ENCODE data around the gene OIP5. TPM values are rescaled to one million over a fixed set of nuclear protein-coding genes. Genes with fewer than 3 reads are reported as not detected.
A peak's percentile ranks its signal among the peaks of the same experiment; 100 is the strongest.

The OIP5 gene
- total RNA-seq = 0.96 TPM
- 1 to 10 TPM in 3 of 4 donors, under 1 TPM in 1; 0.94 to 5.0 (median 2.7) TPM for polyA plus RNA-seq

- Mint-ChIP-seq H3K4me3 (peak within 1 kb of the TSS; percentile 92 to 100 (median 98)), H3K27ac (peak within 1 kb of the TSS; percentile 96 to 98 (median 97)), H3K4me1 (peaks cover 15 to 41% (median 27%) of the 10 kb centered on the region in 4 donors), H3K27me3 (no peaks in the 10 kb centered on the region), H3K9me3 (no peaks in the 10 kb centered on the region), H3K36me3 (no peaks in the 10 kb centered on the region)
- peak within 1 kb of the TSS; percentile 85 for H3K27ac ChIP-seq (ENCODE audit: insufficient read depth, low read length, poor library complexity, severe bottlenecking)
- no peaks in the 10 kb centered on the region for H3K36me3 ChIP-seq (ENCODE audit: control insufficient read depth, insufficient read depth, low read length)
- DNase-seq (peak; percentile 98 to 100 (median 98)), ATAC-seq (ENCODE audit: low read depth in 2 of 2) (peak; percentile 97)
- no peaks in the 10 kb centered on the region for H3K9me3 ChIP-seq (ENCODE audit: control insufficient read depth in 2 of 2, low read length in 2 of 2)
- H3K4me3 ChIP-seq (ENCODE audit: low read depth, low read length) = peak within 1 kb of the TSS; percentile 98
- H3K27me3 ChIP-seq (ENCODE audit: control insufficient read depth, insufficient read depth, low read length) = no peaks in the 10 kb centered on the region
- peaks cover 28% of the 10 kb centered on the region for H3K4me1 ChIP-seq (ENCODE audit: control insufficient read depth, insufficient read depth, low read length, poor library complexity, severe bottlenecking)
Measured at GRCh38 chr15:41332194-41333025, at the start of gene OIP5, which contains the start of gene NUSAP1. OIP5 (minus strand) TSS chr15:41332591; CDS start chr15:41332561, 30 bp downstream. NUSAP1 (plus strand) TSS chr15:41332881; CDS start chr15:41332958, 77 bp downstream.

GRCh38 chr15:41377978-41378377, 45.6 kb upstream of the OIP5 start:
- no peak for DNase-seq
- no peaks in the 10 kb centered on the region for H3K27me3 ChIP-seq (ENCODE audit: control insufficient read depth, insufficient read depth, low read length)
- H3K36me3 Mint-ChIP-seq = peaks cover 11% of the 10 kb centered on the region
- no peak for ATAC-seq (ENCODE audit: low read depth in 2 of 2)
- H3K4me3 ChIP-seq (ENCODE audit: low read depth, low read length) = no peak overlapping the region
- no peaks in the 10 kb centered on the region for H3K9me3 ChIP-seq (ENCODE audit: control insufficient read depth in 2 of 2, low read length in 2 of 2)
- H3K27ac ChIP-seq (ENCODE audit: insufficient read depth, low read length, poor library complexity, severe bottlenecking) = no peak overlapping the region
- peak overlapping the region in 1 of 3 donors; percentile 69 for H3K27ac Mint-ChIP-seq
- H3K4me1 ChIP-seq (ENCODE audit: control insufficient read depth, insufficient read depth, low read length, poor library complexity, severe bottlenecking) = no peaks in the 10 kb centered on the region
- H3K9me3 Mint-ChIP-seq = no peaks in the 10 kb centered on the region
- H3K27me3 Mint-ChIP-seq = no peaks in the 10 kb centered on the region
- no peaks in the 10 kb centered on the region for H3K4me1 Mint-ChIP-seq
- peaks cover 5% of the 10 kb centered on the region for H3K36me3 ChIP-seq (ENCODE audit: control insufficient read depth, insufficient read depth, low read length)
- H3K4me3 Mint-ChIP-seq = no peak overlapping the region

GRCh38 chr15:41367418-41367817, 35.0 kb upstream of the OIP5 start:
- ATAC-seq (ENCODE audit: low read depth in 2 of 2) = no peak
- Histone ChIP-seq H3K4me3 (ENCODE audit: low read depth, low read length) (no peak overlapping the region), H3K36me3 (ENCODE audit: control insufficient read depth, insufficient read depth, low read length) (peaks cover 3% of the 10 kb centered on the region), H3K9me3 (ENCODE audit: control insufficient read depth in 2 of 2, low read length in 2 of 2) (no peaks in the 10 kb centered on the region), H3K27ac (ENCODE audit: insufficient read depth, low read length, poor library complexity, severe bottlenecking) (no peak overlapping the region), H3K27me3 (ENCODE audit: control insufficient read depth, insufficient read depth, low read length) (no peaks in the 10 kb centered on the region), H3K4me1 (ENCODE audit: control insufficient read depth, insufficient read depth, low read length, poor library complexity, severe bottlenecking) (no peaks in the 10 kb centered on the region)
- Mint-ChIP-seq H3K4me3 (no peak overlapping the region), H3K36me3 (no peaks in the 10 kb centered on the region), H3K9me3 (no peaks in the 10 kb centered on the region), H3K27me3 (no peaks in the 10 kb centered on the region), H3K27ac (peak overlapping the region in 2 of 3 donors; percentile 20 to 67), H3K4me1 (peaks cover 0 to 12% (median 2%) of the 10 kb centered on the region in 4 donors)
- DNase-seq = no peak

- Mint-ChIP-seq H3K4me3 (no peak overlapping the region), H3K9me3 (no peaks in the 10 kb centered on the region), H3K27me3 (no peaks in the 10 kb centered on the region), H3K36me3 (peaks cover 9% of the 10 kb centered on the region), H3K27ac (no peak overlapping the region), H3K4me1 (no peaks in the 10 kb centered on the region)
- peaks cover 9% of the 10 kb centered on the region for H3K36me3 ChIP-seq (ENCODE audit: control insufficient read depth, insufficient read depth, low read length)
- no peak overlapping the region for H3K27ac ChIP-seq (ENCODE audit: insufficient read depth, low read length, poor library complexity, severe bottlenecking)
- DNase-seq (no peak), ATAC-seq (ENCODE audit: low read depth in 2 of 2) (no peak)
- H3K4me1 ChIP-seq (ENCODE audit: control insufficient read depth, insufficient read depth, low read length, poor library complexity, severe bottlenecking) = no peaks in the 10 kb centered on the region
- H3K27me3 ChIP-seq (ENCODE audit: control insufficient read depth, insufficient read depth, low read length) = no peaks in the 10 kb centered on the region
- no peaks in the 10 kb centered on the region for H3K9me3 ChIP-seq (ENCODE audit: control insufficient read depth in 2 of 2, low read length in 2 of 2)
- H3K4me3 ChIP-seq (ENCODE audit: low read depth, low read length) = no peak overlapping the region
Measured at GRCh38 chr15:41354371-41354770, 22.0 kb upstream of the OIP5 start.

- Histone ChIP-seq H3K36me3 (ENCODE audit: control insufficient read depth, insufficient read depth, low read length) (peaks cover 7% of the 10 kb centered on the region), H3K4me3 (ENCODE audit: low read depth, low read length) (no peak overlapping the region), H3K27me3 (ENCODE audit: control insufficient read depth, insufficient read depth, low read length) (no peaks in the 10 kb centered on the region), H3K4me1 (ENCODE audit: control insufficient read depth, insufficient read depth, low read length, poor library complexity, severe bottlenecking) (no peaks in the 10 kb centered on the region), H3K27ac (ENCODE audit: insufficient read depth, low read length, poor library complexity, severe bottlenecking) (no peak overlapping the region), H3K9me3 (ENCODE audit: control insufficient read depth in 2 of 2, low read length in 2 of 2) (no peaks in the 10 kb centered on the region)
- Mint-ChIP-seq H3K36me3 (peaks cover 12% of the 10 kb centered on the region), H3K27ac (peak overlapping the region in 1 of 3 donors; percentile 17), H3K4me1 (peaks cover 0 to 5% (median 0%) of the 10 kb centered on the region in 4 donors), H3K27me3 (no peaks in the 10 kb centered on the region), H3K9me3 (no peaks in the 10 kb centered on the region), H3K4me3 (no peak overlapping the region)
- DNase-seq (no peak), ATAC-seq (ENCODE audit: low read depth in 2 of 2) (no peak)
Measured at GRCh38 chr15:41350057-41350717, 17.8 kb upstream of the OIP5 start.

- no peak overlapping the region for H3K27ac ChIP-seq (ENCODE audit: insufficient read depth, low read length, poor library complexity, severe bottlenecking)
- no peak for DNase-seq
- Mint-ChIP-seq H3K36me3 (peaks cover 12% of the 10 kb centered on the region), H3K4me3 (no peak overlapping the region), H3K9me3 (no peaks in the 10 kb centered on the region), H3K4me1 (peaks cover 0 to 7% (median 2%) of the 10 kb centered on the region in 4 donors), H3K27me3 (no peaks in the 10 kb centered on the region), H3K27ac (no peak overlapping the region)
- H3K9me3 ChIP-seq (ENCODE audit: control insufficient read depth in 2 of 2, low read length in 2 of 2) = no peaks in the 10 kb centered on the region
- H3K27me3 ChIP-seq (ENCODE audit: control insufficient read depth, insufficient read depth, low read length) = no peaks in the 10 kb centered on the region
- no peak overlapping the region for H3K4me3 ChIP-seq (ENCODE audit: low read depth, low read length)
- H3K36me3 ChIP-seq (ENCODE audit: control insufficient read depth, insufficient read depth, low read length) = peaks cover 7% of the 10 kb centered on the region
- ATAC-seq (ENCODE audit: low read depth in 2 of 2) = no peak
- H3K4me1 ChIP-seq (ENCODE audit: control insufficient read depth, insufficient read depth, low read length, poor library complexity, severe bottlenecking) = no peaks in the 10 kb centered on the region
Measured at GRCh38 chr15:41347236-41347635, 14.8 kb upstream of the OIP5 start.

- Mint-ChIP-seq H3K36me3 (peaks cover 4% of the 10 kb centered on the region), H3K27ac (peak overlapping the region; percentile 7 to 76 (median 23)), H3K9me3 (peaks cover 0 to 3% (median 0%) of the 10 kb centered on the region in 7 donors), H3K27me3 (no peaks in the 10 kb centered on the region), H3K4me3 (peak overlapping the region in 1 of 4 donors; percentile 34), H3K4me1 (peaks cover 6 to 37% (median 18%) of the 10 kb centered on the region in 4 donors)
- no peaks in the 10 kb centered on the region for H3K36me3 ChIP-seq (ENCODE audit: control insufficient read depth, insufficient read depth, low read length)
- H3K9me3 ChIP-seq (ENCODE audit: control insufficient read depth in 2 of 2, low read length in 2 of 2) = no peaks in the 10 kb centered on the region
- no peak overlapping the region for H3K27ac ChIP-seq (ENCODE audit: insufficient read depth, low read length, poor library complexity, severe bottlenecking)
- ATAC-seq (ENCODE audit: low read depth in 2 of 2) (no peak), DNase-seq (no peak)
- no peaks in the 10 kb centered on the region for H3K27me3 ChIP-seq (ENCODE audit: control insufficient read depth, insufficient read depth, low read length)
- no peak overlapping the region for H3K4me3 ChIP-seq (ENCODE audit: low read depth, low read length)
- H3K4me1 ChIP-seq (ENCODE audit: control insufficient read depth, insufficient read depth, low read length, poor library complexity, severe bottlenecking) = no peaks in the 10 kb centered on the region
Measured at GRCh38 chr15:41341519-41341918, 9.1 kb upstream of the OIP5 start.

Data from CD4-positive, CD25-positive, alpha-beta regulatory T cell (primary cell).